SH-SY5Y (cell line): ENCODE data around the gene CAMK2D.

Source experiments
- GATA2 ChIP-seq: IDR thresholded peaks from 2 replicates; pipeline ENCODE4 v1.6.1; 2011; ENCODE audit warnings: mild to moderate bottlenecking, low read depth, low read length
- GATA3 ChIP-seq: IDR thresholded peaks from 2 replicates; pipeline ENCODE4 v1.6.1; 2011; ENCODE audit warnings: low read depth, mild to moderate bottlenecking, low read length, moderate library complexity

- no peak for TF ChIP-seq GATA2
- no peak for TF ChIP-seq GATA3
These were observed 124.2 kb downstream of the CAMK2D start for GRCh38 chr4:113637363-113637762.
